ENCODE data around the gene OR51A4.
"Not testable (repeated sequence)": the region's sequence is repeated elsewhere in the genome, so short reads cannot be mapped to it uniquely, and the experiment has no call there.

DNA sequence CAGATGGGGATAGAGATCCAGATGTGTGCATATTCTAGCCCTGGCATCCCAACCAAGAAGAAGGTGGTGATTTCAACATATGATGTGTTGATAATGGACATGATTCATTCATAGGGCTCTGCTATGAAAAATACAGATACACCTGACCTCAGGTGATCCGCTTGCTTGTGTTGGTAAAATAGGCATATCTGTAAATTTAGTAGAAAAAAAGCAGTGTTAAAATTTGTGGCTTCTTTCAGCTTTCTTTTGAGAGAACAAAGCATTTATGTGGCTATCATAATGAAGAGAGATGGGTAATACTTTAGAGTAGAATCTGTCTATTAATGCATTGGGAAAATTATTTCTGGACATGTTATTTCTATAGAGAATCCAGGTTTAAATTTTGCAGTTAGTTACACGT is 8.2 kb upstream of the OR51A4 start, which contains the start of gene OR51A2:
- TF ChIP-seq, protein P1, sequence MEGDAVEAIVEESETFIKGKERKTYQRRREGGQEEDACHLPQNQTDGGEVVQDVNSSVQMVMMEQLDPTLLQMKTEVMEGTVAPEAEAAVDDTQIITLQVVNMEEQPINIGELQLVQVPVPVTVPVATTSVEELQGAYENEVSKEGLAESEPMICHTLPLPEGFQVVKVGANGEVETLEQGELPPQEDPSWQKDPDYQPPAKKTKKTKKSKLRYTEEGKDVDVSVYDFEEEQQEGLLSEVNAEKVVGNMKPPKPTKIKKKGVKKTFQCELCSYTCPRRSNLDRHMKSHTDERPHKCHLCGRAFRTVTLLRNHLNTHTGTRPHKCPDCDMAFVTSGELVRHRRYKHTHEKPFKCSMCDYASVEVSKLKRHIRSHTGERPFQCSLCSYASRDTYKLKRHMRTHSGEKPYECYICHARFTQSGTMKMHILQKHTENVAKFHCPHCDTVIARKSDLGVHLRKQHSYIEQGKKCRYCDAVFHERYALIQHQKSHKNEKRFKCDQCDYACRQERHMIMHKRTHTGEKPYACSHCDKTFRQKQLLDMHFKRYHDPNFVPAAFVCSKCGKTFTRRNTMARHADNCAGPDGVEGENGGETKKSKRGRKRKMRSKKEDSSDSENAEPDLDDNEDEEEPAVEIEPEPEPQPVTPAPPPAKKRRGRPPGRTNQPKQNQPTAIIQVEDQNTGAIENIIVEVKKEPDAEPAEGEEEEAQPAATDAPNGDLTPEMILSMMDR (IDR thresholded peaks at IDR 0.05), result not testable (repeated sequence)
- not testable (repeated sequence) for TF ChIP-seq POLR2A, EP300, POLR2AphosphoS5 (IDR thresholded peaks at IDR 0.05)

Measured in suprapubic skin (tissue), 4 donors.